Prostate gland (tissue), 2 donors: ENCODE data around the gene RHBDD1. TPM values are rescaled to one million over a fixed set of nuclear protein-coding genes. Genes with fewer than 3 reads are reported as not detected.

Experiments used
- DNase-seq: peaks from one replicate; pipeline ENCODE4 v3.0.0-alpha.2; 2019; ENCODE audit warnings: low spot score
- H3K27ac ChIP-seq, 2 donors: fragments of 200-600 bp; sonication (generic); 2 replicates each; pipeline ENCODE4 v1.5.1; 2017 to 2019
- H3K27me3 ChIP-seq: fragments of 200-600 bp; sonication (generic); replicated peaks from 2 replicates; pipeline ENCODE4 v1.5.1; 2019; ENCODE audit not compliant: insufficient read depth
- H3K36me3 ChIP-seq, 2 donors: fragments of 200-600 bp; sonication (generic); 1 replicate in 1 of 2; 2 replicates in 1 of 2; pipeline versions ENCODE4 v1.5.1 to v1.8.1; 2017 to 2019
- H3K4me1 ChIP-seq: fragments of 200-600 bp; sonication (generic); replicated peaks from 2 replicates; pipeline ENCODE4 v1.5.1; 2019
- H3K4me3 ChIP-seq, 2 donors: fragments of 200-600 bp; sonication (generic); 2 replicates each; pipeline ENCODE4 v1.5.1; 2017 to 2019
- H3K9me3 ChIP-seq: fragments of 200-600 bp; sonication (generic); 2 replicates; pipeline ENCODE4 v1.5.1; 2017
- POLR2A ChIP-seq: fragments of 450-650 bp; IDR thresholded peaks from one replicate; pipeline ENCODE4 v1.6.1; 2016; ENCODE audit warnings: antibody characterized with exemption, mild to moderate bottlenecking
- POLR2AphosphoS5 ChIP-seq: sonication (generic); formaldehyde crosslinking; IDR thresholded peaks from one replicate; pipeline ENCODE4 v1.6.1; 2017; ENCODE audit warnings: antibody characterized with exemption
- WGBS: methylation state at CpG from one replicate; pipeline ENCODE4 v1.1.5; 2018; 5-methylcytosine and 5-hydroxymethylcytosine counted together
- intact Hi-C: fragments of 100-400 bp; cut with DNase I; formaldehyde crosslinking; loops from one replicate; pipeline ENCODE4 v1.14.2; 2022
- total RNA-seq, 2 donors: library from RNA; depleted of rRNA; stranded (reverse); fragments of >200 nt; gene quantifications; one replicate each; pipeline ENCODE4 v1.1.0, GENCODE V29; 2016
- TF ChIP-seq, protein P1 (sequence below), 4 experiments: fragments of 200-600 bp in 2 of 4; fragments of 450-650 bp in 2 of 4; sonication (generic) in 2 of 4; IDR thresholded peaks; 1 replicate in 3 of 4; 2 replicates in 1 of 4; pipeline ENCODE4 v1.5.1; 2016 to 2019; ENCODE audit warnings: antibody characterized with exemption in 4 of 4, mild to moderate bottlenecking in 2 of 4, moderate library complexity in 2 of 4

The RHBDD1 gene
- total RNA-seq, 2 donors from 2014 or later, result 16.5 to 33.5 TPM

DNA sequence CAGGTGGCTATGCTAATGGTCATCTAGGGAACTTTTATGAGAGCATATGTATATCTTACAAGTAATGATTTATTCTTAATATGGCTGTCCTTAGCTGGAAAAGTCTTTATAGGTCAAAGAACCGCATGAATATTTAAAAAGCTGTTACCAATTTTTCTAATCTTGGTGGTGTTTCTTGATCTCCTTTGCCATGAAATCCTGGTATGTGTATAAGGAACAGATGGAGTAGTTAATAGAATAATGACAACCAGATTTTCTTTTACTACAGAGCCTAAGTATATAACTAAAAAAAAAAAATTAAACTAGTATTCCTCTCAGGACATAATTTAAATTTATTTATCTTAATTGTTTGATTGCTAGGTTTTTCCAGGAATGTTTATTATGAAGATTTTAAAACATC lies 74.5 kb downstream of the RHBDD1 start:
- Histone ChIP-seq H3K9me3 (no peaks in the 10 kb centered on the region), H3K27ac (no peak overlapping the region), H3K36me3 (no peaks in the 10 kb centered on the region), H3K4me1 (no peaks in the 10 kb centered on the region), H3K27me3 (no peaks in the 10 kb centered on the region), H3K4me3 (no peak overlapping the region)
- WGBS, result 94% methylated on average over 1 of the region's 1 CpG
- no peak for DNase-seq
- TF ChIP-seq, protein P1, sequence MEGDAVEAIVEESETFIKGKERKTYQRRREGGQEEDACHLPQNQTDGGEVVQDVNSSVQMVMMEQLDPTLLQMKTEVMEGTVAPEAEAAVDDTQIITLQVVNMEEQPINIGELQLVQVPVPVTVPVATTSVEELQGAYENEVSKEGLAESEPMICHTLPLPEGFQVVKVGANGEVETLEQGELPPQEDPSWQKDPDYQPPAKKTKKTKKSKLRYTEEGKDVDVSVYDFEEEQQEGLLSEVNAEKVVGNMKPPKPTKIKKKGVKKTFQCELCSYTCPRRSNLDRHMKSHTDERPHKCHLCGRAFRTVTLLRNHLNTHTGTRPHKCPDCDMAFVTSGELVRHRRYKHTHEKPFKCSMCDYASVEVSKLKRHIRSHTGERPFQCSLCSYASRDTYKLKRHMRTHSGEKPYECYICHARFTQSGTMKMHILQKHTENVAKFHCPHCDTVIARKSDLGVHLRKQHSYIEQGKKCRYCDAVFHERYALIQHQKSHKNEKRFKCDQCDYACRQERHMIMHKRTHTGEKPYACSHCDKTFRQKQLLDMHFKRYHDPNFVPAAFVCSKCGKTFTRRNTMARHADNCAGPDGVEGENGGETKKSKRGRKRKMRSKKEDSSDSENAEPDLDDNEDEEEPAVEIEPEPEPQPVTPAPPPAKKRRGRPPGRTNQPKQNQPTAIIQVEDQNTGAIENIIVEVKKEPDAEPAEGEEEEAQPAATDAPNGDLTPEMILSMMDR (IDR thresholded peaks at IDR 0.05), result no peak
- TF ChIP-seq POLR2AphosphoS5 (no peak), POLR2A (no peak)
- intact Hi-C loops, result no loop called here

DNA sequence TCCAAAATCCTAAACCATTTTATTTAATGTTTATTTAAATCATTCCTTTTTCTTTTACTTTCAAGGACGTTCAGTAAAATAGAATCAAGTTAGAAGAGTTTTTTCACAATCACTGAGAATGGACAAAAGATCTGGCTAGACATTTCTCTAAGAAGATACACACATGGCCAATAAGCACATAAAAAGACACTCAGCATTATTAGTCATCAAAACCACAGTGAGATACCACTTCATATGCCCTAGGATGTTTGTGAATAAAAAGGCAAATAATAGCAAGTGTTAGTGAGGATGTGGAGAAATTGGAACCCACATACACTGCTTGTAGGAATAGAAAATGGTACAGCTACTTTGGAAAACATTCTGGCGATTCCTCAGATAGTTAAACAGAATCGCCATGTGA lies 76.1 kb downstream of the RHBDD1 start:
- TF ChIP-seq POLR2AphosphoS5 (no peak), POLR2A (no peak)
- TF ChIP-seq, protein P1 (IDR thresholded peaks at IDR 0.05), result no peak
- Histone ChIP-seq H3K9me3 (no peaks in the 10 kb centered on the region), H3K36me3 (no peaks in the 10 kb centered on the region), H3K4me1 (no peaks in the 10 kb centered on the region), H3K27ac (no peak overlapping the region), H3K4me3 (no peak overlapping the region), H3K27me3 (no peaks in the 10 kb centered on the region)
- 92% methylated on average over 3 of the region's 3 CpGs for WGBS
- DNase-seq, result no peak
- intact Hi-C loops, result no loop called here

DNA sequence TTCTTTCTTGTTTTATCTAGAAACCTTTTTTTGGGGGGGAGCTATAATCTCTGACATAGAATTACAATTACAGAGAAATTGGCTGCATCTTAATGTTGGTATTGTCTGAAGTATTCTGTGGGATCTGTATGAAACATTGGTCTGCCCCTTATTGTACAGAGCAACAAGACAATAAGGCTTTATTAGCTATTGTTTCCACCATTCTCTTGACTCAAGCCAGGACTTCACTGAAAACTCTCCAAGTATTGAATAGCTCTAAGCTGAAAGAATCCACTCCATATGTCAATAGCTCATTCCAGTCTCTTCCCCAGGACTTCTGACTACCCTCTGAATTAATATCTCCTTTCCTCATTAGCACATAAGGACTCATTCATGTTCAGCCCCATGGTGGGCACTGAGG lies 77.8 kb downstream of the RHBDD1 start:
- no peak for DNase-seq
- intact Hi-C loops, result no loop called here
- no peaks in the 10 kb centered on the region for H3K36me3 ChIP-seq
- H3K4me1 ChIP-seq, result no peaks in the 10 kb centered on the region
- TF ChIP-seq POLR2A (no peak), POLR2AphosphoS5 (no peak)
- TF ChIP-seq, protein P1 (IDR thresholded peaks at IDR 0.05), result no peak
- no peaks in the 10 kb centered on the region for H3K9me3 ChIP-seq
- H3K27me3 ChIP-seq, result no peaks in the 10 kb centered on the region
- H3K4me3 ChIP-seq, result no peak overlapping the region
- no peak overlapping the region for H3K27ac ChIP-seq

DNA sequence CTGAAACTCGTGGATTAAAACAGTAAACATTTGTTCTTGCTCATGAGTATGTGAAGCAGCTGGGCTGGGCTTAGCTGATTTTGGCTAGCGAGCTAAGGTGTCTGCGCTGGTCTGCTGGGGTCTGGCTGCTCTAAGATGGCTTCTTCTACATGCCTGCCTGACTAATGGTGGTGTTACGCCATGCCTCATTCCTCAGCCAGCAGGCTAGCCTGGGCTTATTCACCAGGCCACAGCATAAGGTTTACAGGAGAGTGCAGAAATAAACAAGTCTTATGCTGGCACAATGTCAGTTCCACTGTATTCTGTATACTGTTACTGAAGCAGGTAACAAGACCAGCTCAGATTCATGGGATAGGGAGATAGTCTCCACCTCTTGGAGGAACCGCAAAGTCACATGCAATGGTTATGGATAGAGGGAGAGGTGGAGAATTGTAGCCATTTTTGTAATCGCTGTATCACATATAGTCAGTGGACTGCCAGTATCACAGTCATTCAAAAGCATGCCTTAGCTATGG lies 80.0 kb downstream of the RHBDD1 start:
- H3K9me3 ChIP-seq, result no peaks in the 10 kb centered on the region
- no peaks in the 10 kb centered on the region for H3K27me3 ChIP-seq
- TF ChIP-seq, protein P1 (IDR thresholded peaks at IDR 0.05), result no peak
- TF ChIP-seq POLR2AphosphoS5 (no peak), POLR2A (no peak)
- intact Hi-C loops, result no loop called here
- H3K27ac ChIP-seq, result no peak overlapping the region
- H3K36me3 ChIP-seq, result no peaks in the 10 kb centered on the region
- H3K4me3 ChIP-seq, result no peak overlapping the region
- no peaks in the 10 kb centered on the region for H3K4me1 ChIP-seq
- WGBS, result 92% methylated on average over 6 of the region's 6 CpGs
- no peak for DNase-seq

DNA sequence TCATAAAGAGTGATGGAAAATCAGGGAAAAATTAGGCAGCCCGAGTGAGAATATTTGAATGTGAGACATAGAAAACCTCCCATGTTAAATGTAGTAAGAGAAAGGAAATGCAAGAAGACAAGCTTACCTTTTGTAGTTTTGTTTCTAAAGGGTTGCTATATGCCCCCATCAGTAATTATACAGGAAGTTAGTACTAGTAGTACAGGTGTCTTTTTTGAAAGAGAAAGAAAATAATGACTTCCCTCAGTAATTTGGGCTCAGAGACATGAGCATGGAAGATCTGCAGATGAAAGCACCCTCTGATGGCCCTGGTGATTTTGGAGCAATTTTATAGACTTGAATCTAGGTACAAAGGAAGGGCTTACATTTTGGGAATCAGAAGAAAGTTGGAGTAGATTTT lies 80.8 kb downstream of the RHBDD1 start:
- 73% methylated on average over 1 of the region's 1 CpG for WGBS
- intact Hi-C loops, result no loop called here
- Histone ChIP-seq H3K4me1 (no peaks in the 10 kb centered on the region), H3K9me3 (no peaks in the 10 kb centered on the region), H3K36me3 (no peaks in the 10 kb centered on the region), H3K27me3 (no peaks in the 10 kb centered on the region), H3K4me3 (no peak overlapping the region), H3K27ac (no peak overlapping the region)
- TF ChIP-seq POLR2A, result no peak
- DNase-seq, result no peak
